HUES48 (cell line): ENCODE data around the gene TBC1D17.

Experiments
- H3K27ac ChIP-seq: one replicate; pipeline ENCODE4 v1.7.0; 2013; ENCODE audit warnings: low read depth, low read length, inconsistent platforms
- H3K27me3 ChIP-seq: 2 replicates; pipeline ENCODE4 v1.6.1; 2013; ENCODE audit warnings: mild to moderate bottlenecking, low read length; ENCODE audit not compliant: control insufficient read depth, insufficient read depth
- H3K36me3 ChIP-seq: 2 replicates; pipeline ENCODE4 v1.6.1; 2013; ENCODE audit warnings: low read length; ENCODE audit not compliant: control insufficient read depth, insufficient read depth
- H3K4me1 ChIP-seq: 2 replicates; pipeline ENCODE4 v1.6.1; 2013; ENCODE audit warnings: mild to moderate bottlenecking, low read length; ENCODE audit not compliant: control insufficient read depth, insufficient read depth
- H3K4me3 ChIP-seq: 2 replicates; pipeline ENCODE4 v1.5.1; 2013; ENCODE audit warnings: mild to moderate bottlenecking, low read depth, low read length
- H3K9ac ChIP-seq: 2 replicates; pipeline ENCODE4 v1.6.1; 2013; ENCODE audit warnings: mild to moderate bottlenecking, low read depth, low read length, moderate library complexity
- H3K9me3 ChIP-seq: 2 replicates; pipeline ENCODE4 v1.6.1; 2013; ENCODE audit warnings: low read length; ENCODE audit not compliant: control insufficient read depth, insufficient read depth

The TBC1D17 gene

DNA sequence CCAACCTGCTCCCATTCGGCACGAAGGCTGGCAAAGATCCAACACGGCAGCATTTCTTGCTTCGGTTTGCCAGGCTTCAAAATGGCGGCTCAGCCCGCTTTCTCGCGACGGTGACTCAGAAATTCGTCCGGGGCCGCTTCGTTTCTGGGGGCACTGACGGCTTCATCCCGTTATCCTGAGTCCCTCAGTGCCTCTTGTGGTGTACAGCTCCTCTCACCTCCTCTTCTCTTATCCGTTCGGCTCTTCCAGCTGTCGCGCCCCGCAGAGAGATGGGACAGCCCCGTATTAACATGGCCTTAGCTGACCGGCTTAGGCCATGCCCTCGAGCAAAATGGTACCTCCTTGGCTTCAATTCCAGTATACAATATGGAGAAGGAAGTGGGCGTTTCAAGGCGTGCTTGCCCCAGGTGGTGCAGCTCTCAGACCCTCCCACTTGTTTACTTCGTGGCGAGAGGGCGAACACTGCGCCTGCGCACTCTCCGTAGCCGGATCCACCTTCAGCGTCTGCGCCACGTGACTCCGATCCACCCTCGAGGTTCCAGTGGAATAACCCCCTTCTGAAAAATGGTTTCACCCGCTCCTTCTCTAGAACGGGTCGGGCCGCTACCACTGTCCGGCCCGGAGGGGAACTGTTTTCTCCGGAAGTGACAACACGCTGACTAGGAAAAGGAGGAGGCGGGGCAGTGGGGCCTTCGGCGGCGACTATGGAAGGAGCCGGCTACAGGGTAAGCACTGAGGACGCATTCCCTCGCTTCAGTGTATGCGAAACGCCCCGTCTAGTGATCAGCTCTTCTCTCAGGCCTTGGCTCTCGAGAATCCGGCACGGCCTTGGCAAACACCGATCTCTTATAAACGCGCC lies at the start of gene TBC1D17, which contains the start of gene AKT1S1:
TBC1D17 (plus strand) TSS at position 683 of the 859 bp plus-strand sequence; CDS start at position 705, 22 bp downstream.
AKT1S1 (minus strand) TSS at position 336 of the 859 bp plus-strand sequence. CDS start 4,060 bp downstream, outside the sequence.
- Histone ChIP-seq H3K36me3 (peaks cover 34% of the 10 kb centered on the region), H3K27me3 (no peaks in the 10 kb centered on the region), H3K9ac (peak within 1 kb of the TSS; percentile 98), H3K4me3 (peak within 1 kb of the TSS; percentile 92), H3K4me1 (peaks cover 16% of the 10 kb centered on the region; the same call in 1 of the 2 replicates), H3K27ac (peak within 1 kb of the TSS; percentile 99), H3K9me3 (no peaks in the 10 kb centered on the region)

DNA sequence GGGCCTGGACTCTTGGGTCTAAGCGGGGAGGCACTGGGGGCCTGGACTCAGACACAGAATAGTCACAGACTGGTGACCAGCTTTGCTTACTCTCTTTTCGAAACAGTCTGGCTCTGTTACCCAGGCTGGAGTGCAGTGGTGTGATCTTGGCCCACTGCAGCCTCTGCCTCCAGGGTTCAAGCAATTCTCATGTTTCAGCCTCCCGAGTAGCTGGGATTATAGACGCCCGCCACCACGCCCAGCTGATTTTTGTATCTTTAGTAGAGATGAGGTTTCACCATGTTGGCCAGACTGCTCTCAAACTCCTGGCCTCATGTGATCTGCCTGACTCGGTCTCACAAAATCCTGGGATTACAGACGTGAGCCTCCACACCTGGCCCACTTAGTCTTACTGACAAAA lies 48.3 kb upstream of the TBC1D17 start:
- H3K9ac ChIP-seq = no peak overlapping the region
- H3K27me3 ChIP-seq = no peaks in the 10 kb centered on the region
- H3K4me3 ChIP-seq = no peak overlapping the region
- no peaks in the 10 kb centered on the region for H3K9me3 ChIP-seq
- no peak overlapping the region for H3K27ac ChIP-seq
- peaks cover 60% of the 10 kb centered on the region for H3K36me3 ChIP-seq
- no peaks in the 10 kb centered on the region for H3K4me1 ChIP-seq

DNA sequence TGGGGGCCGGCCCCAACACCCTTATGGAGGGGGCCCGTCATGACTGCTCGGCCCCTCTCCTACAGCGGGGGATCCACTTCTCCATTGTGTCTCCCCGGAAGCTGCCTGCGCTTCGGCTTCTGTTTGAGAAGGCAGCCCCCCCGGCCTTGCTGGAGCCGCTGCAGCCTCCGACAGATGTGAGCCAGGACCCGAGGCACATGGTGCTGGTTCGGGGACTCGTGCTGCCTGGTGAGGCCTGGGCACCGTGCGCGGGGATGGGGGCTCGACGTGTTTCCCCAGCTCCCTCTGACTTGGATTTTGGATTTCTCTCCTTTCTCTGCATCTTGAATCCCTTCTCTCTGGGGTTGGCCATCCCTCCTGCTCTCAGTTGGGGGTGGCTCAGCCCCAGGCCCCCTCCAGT lies 47.8 kb upstream of the TBC1D17 start:
- no peak overlapping the region for H3K4me3 ChIP-seq
- peaks cover 63% of the 10 kb centered on the region for H3K36me3 ChIP-seq
- H3K27me3 ChIP-seq = no peaks in the 10 kb centered on the region
- no peak overlapping the region for H3K27ac ChIP-seq
- H3K4me1 ChIP-seq = no peaks in the 10 kb centered on the region
- no peak overlapping the region for H3K9ac ChIP-seq
- H3K9me3 ChIP-seq = no peaks in the 10 kb centered on the region

DNA sequence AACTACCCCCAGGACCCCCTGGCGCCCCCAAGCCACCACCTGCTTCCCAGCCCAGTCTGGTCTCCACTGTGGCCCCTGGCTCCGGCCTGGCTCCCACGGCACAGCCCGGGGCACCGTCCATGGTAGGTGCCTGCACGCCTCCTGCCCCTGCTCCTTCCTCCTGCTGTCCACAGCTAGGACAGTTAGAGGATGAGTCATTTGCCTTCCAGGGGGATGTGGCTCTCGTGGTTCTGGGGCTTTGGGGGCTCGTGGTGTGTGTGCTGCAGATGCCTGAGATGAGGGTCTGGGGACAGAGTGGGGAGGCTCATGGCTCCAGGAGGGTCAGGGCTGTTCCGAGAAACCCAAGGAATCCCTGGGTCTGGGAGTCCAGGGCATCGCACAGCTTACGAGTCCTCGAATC lies 46.7 kb upstream of the TBC1D17 start:
- H3K4me1 ChIP-seq = no peaks in the 10 kb centered on the region
- no peak overlapping the region for H3K4me3 ChIP-seq
- H3K27ac ChIP-seq = no peak overlapping the region
- no peaks in the 10 kb centered on the region for H3K9me3 ChIP-seq
- H3K36me3 ChIP-seq = peaks cover 67% of the 10 kb centered on the region
- no peak overlapping the region for H3K9ac ChIP-seq
- no peaks in the 10 kb centered on the region for H3K27me3 ChIP-seq

DNA sequence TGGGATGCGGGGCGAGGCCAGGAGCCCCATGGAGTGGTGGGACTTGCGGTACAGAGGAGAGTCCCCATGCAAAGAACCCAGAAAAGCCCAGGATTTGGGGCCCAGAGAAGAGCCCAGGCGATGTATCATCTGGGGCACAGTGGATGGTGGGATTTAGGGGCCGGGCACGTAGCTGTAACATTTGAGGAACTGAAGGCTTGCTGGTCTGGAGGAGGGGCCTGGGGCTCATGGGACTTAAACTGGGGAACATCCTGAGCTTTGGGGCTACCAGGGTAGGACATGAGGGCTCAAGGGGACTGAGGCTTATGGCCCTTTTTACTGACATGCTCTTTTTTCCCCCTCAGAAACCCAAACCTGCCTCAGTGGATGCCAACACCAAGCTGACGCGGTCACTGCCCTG lies 45.9 kb upstream of the TBC1D17 start:
- Histone ChIP-seq H3K36me3 (peaks cover 75% of the 10 kb centered on the region), H3K27ac (no peak overlapping the region), H3K27me3 (no peaks in the 10 kb centered on the region), H3K9ac (no peak overlapping the region), H3K9me3 (no peaks in the 10 kb centered on the region), H3K4me1 (no peaks in the 10 kb centered on the region), H3K4me3 (no peak overlapping the region)

DNA sequence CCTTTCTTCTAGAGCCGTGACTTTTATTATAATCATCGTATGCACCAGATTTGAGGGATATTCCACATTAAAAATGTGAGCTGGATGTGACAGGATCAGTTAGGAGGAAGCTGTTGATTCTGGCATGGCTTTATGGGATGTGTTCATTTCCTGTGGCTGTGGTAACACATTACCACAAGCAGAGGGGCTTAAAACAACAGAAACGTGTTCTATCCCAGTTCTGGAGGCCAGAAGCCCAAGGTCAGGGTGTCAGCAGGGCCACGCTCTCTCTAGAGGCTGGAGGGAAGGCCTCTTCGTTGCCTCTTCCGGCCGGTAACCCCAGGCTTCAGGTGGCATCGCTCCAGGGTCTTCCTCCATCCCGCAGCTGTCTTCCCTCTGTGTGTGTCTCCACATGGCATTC lies 44.9 kb upstream of the TBC1D17 start:
- no peak overlapping the region for H3K27ac ChIP-seq

DNA sequence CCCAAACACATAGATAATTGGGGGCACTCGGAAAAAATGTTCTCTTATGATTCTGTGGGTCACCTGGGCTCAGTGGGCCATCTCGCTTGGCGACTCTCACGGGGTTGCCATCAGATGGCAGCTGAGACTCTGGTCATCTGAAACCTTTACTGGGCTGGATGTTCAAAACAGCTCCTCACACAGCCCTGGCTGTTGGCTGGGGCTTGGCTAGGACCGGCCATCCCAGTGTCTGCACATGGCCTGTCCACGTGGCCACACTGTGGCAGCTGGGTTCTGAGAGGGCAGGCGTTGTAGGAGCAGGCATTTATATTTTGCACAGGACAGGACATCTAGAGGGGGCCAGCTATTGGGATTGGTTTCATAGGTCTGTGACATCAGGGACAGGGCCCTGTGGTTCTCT lies 43.9 kb upstream of the TBC1D17 start:
- Histone ChIP-seq H3K36me3 (peaks cover 85% of the 10 kb centered on the region), H3K9me3 (no peaks in the 10 kb centered on the region), H3K4me1 (no peaks in the 10 kb centered on the region), H3K9ac (no peak overlapping the region), H3K4me3 (no peak overlapping the region), H3K27me3 (no peaks in the 10 kb centered on the region), H3K27ac (no peak overlapping the region)

More for the DNA sequence above, 44.9 kb upstream of the TBC1D17 start:
- H3K36me3 ChIP-seq = peaks cover 79% of the 10 kb centered on the region
- H3K27me3 ChIP-seq = no peaks in the 10 kb centered on the region
- H3K4me3 ChIP-seq = no peak overlapping the region
- H3K4me1 ChIP-seq = no peaks in the 10 kb centered on the region
- H3K9me3 ChIP-seq = no peaks in the 10 kb centered on the region
- H3K9ac ChIP-seq = no peak overlapping the region

DNA sequence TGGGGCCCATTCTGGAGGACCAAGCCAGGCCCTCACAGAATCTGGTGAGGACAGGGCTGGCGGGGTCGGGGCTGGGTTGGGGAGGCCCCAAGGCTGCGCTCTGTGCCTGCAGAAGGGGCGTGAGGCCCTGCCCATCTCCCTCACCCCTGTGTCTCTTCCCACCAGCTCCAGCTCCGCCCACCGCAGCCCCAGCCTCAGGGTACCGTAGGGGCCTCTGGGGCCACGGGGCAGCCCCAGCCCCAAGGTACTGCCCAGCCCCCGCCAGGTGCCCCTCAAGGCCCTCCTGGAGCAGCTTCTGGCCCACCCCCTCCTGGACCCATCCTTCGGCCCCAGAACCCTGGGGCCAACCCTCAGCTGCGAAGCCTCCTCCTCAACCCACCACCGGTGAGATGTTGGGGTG lies 41.9 kb upstream of the TBC1D17 start:
- Histone ChIP-seq H3K36me3 (peaks cover 92% of the 10 kb centered on the region), H3K9ac (no peak overlapping the region), H3K27ac (no peak overlapping the region), H3K9me3 (no peaks in the 10 kb centered on the region), H3K27me3 (no peaks in the 10 kb centered on the region), H3K4me3 (no peak overlapping the region), H3K4me1 (no peaks in the 10 kb centered on the region)

DNA sequence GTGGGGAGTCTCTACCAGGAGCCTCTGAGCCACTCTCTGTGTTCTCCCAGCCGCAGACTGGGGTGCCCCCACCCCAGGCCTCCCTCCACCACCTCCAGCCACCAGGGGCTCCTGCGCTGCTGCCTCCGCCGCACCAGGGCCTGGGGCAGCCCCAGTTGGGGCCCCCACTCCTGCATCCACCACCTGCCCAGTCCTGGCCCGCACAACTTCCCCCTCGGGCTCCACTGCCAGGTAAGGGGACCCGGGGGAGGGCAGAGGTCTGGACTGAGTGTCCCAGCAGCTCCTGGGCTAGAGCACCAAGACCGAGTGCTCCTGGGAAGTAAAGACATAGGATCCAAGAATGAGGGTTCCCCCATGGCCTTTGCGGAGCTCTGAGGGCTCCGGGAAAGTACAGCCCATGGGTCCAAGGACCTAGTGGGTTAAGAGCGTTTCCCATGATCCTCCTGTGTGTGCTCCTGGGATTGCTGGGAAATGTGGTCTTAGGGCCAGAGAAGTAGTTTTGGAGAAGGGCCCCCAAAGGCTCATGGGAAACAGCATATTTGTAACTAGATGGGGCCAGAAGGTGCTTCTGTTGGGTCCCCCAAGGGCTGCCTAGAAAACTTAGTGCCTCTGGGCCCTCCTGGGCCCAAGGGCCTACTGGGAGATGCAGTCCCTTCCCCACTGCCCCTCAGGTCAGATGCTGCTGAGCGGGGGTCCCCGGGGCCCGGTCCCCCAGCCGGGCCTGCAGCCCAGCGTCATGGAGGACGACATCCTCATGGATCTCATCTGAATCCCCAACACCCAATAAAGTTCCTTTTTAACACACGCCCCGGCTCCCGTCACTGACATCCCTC lies 41.1 kb upstream of the TBC1D17 start:
- no peaks in the 10 kb centered on the region for H3K4me1 ChIP-seq
- H3K36me3 ChIP-seq = peaks cover 84% of the 10 kb centered on the region
- H3K9ac ChIP-seq = no peak overlapping the region
- H3K9me3 ChIP-seq = no peaks in the 10 kb centered on the region
- no peak overlapping the region for H3K27ac ChIP-seq
- no peaks in the 10 kb centered on the region for H3K27me3 ChIP-seq
- no peak overlapping the region for H3K4me3 ChIP-seq

DNA sequence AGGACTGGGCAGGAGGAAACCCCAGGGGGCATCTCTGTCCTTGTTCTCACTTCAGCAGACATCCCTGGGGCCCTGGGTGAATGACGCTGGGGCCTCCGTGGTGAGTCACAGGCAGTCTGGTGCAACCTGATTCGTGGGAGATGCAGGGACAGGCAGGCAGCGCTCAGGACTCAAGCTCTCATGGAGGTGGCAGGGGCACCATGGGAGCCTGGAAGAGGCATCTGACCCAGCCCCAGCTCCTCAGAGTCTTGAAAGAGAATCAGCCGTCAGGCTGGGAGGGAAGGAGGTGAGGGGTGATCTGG lies 40.5 kb upstream of the TBC1D17 start:
- H3K27me3 ChIP-seq = no peaks in the 10 kb centered on the region
- H3K27ac ChIP-seq = no peak overlapping the region
- H3K36me3 ChIP-seq = peaks cover 79% of the 10 kb centered on the region
- H3K9ac ChIP-seq = no peak overlapping the region
- no peaks in the 10 kb centered on the region for H3K4me1 ChIP-seq
- no peaks in the 10 kb centered on the region for H3K9me3 ChIP-seq
- H3K4me3 ChIP-seq = no peak overlapping the region

DNA sequence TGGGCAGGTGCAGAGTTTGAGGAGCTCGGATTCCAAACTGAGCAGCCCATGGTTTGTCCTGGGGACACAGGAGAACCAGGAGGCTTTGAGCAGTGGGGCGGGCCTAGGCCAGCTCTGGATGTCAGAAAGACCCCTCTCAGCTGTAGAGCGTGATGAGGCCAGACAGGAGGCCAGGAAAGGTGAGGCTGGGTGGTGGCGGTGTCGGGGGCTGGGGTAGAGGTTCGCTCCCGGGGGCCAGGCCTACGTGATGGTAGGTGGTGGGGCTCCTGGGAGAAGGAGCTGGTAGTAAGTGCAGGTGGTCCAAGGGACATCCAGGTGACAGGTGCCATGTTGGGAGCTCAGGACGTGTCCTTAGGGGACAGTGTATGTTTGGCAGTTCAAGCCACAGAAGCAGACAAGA lies 40.1 kb upstream of the TBC1D17 start:
- H3K9me3 ChIP-seq = no peaks in the 10 kb centered on the region
- H3K4me1 ChIP-seq = no peaks in the 10 kb centered on the region
- H3K9ac ChIP-seq = no peak overlapping the region
- H3K27ac ChIP-seq = no peak overlapping the region
- H3K27me3 ChIP-seq = no peaks in the 10 kb centered on the region
- no peak overlapping the region for H3K4me3 ChIP-seq
- H3K36me3 ChIP-seq = peaks cover 74% of the 10 kb centered on the region
